Measurements from ENCODE around the gene THAP8. TPM values are rescaled to one million over a fixed set of nuclear protein-coding genes. Genes with fewer than 3 reads are reported as not detected.

The THAP8 gene
- total RNA-seq, 1 experiment from 2014 or later: 5.4 TPM

DNA sequence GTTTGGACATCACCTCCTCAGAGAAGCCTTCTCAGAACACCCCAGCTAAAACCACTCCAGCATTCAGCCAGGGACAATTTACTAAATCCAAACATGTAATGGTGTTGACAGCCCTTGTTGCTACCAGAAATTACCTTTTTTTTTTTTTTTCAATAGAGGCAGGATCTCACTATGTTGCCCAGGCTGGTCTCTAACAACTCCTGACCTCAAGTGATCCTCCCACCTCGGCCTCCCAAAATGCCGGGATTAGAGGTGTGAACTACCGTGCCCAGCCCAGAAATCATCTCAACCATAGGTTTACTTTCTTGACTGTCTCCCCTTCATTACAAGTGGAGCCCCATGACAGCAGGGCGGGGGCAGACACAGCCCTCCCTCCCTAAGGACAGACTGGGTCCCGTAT, 30.7 kb downstream of the THAP8 start:
- Histone ChIP-seq H4K5ac (ENCODE audit: insufficient read length, low read depth, low read length) (no peak overlapping the region), H3K4me2 (ENCODE audit: insufficient read depth, insufficient read length, low read length) (no peak overlapping the region), H2BK12ac (ENCODE audit: insufficient read length, low read depth, low read length) (no peak overlapping the region), H3K4me1 (ENCODE audit: insufficient read depth, low read length) (no peaks in the 10 kb centered on the region), H3K18ac (ENCODE audit: insufficient read length, low read depth, low read length) (no peak overlapping the region), H4K91ac (ENCODE audit: insufficient read length, low read depth, low read length) (no peak overlapping the region), H3K79me1 (ENCODE audit: insufficient read depth, low read depth, low read length, poor library complexity, severe bottlenecking) (no peaks in the 10 kb centered on the region), H2BK15ac (ENCODE audit: low read depth, low read length) (no peak overlapping the region), H3K9me3 (ENCODE audit: control insufficient read depth, low read depth, low read length) (no peaks in the 10 kb centered on the region), H3K27ac (ENCODE audit: insufficient read length, low read depth, low read length) (no peak overlapping the region), H2BK120ac (ENCODE audit: low read depth, low read length, poor library complexity, severe bottlenecking) (no peak overlapping the region), H3K14ac (ENCODE audit: insufficient read depth, low read length) (no peak overlapping the region), H2BK20ac (ENCODE audit: low read depth, low read length, poor library complexity, severe bottlenecking) (no peak overlapping the region), H3K4ac (ENCODE audit: low read depth, low read length) (no peak overlapping the region), H2AFZ (ENCODE audit: low read length) (no peak overlapping the region), H2BK5ac (ENCODE audit: insufficient read length, low read length) (no peak overlapping the region), H4K20me1 (ENCODE audit: control insufficient read depth, insufficient read depth, insufficient read length) (no peaks in the 10 kb centered on the region), H4K8ac (replicated peaks; ENCODE audit: insufficient read length, low read depth, low read length) (no peak overlapping the region), H3T11ph (ENCODE audit: low read length) (no peak overlapping the region), H3K27me3 (ENCODE audit: insufficient read depth, low read length) (no peaks in the 10 kb centered on the region), H2AK5ac (ENCODE audit: insufficient read length, low read length) (no peak overlapping the region), H3K56ac (ENCODE audit: insufficient read length, low read depth, low read length) (no peak overlapping the region), H3K79me2 (ENCODE audit: insufficient read depth, low read length) (no peaks in the 10 kb centered on the region), H3K23ac (ENCODE audit: insufficient read length, low read depth, low read length) (no peak overlapping the region), H3K9ac (ENCODE audit: extremely low read depth, insufficient read length, low read length) (no peak overlapping the region), H3K23me2 (ENCODE audit: insufficient read length, low read depth, low read length, poor library complexity, severe bottlenecking) (no peaks in the 10 kb centered on the region)
- Mint-ChIP-seq H3K36me3 (ENCODE audit: insufficient read depth in 1 of 3, low read depth in 3 of 3) (peaks cover 11 to 51% (median 42%) of the 10 kb centered on the region in 3 experiments), H3K4me3 (no peak overlapping the region), H3K9me3 (no peaks in the 10 kb centered on the region; a peak in 1 of 5 replicates), H3K4me1 (no peaks in the 10 kb centered on the region), H3K27ac (no peak overlapping the region; a peak in 1 of 7 replicates), H3K27me3 (ENCODE audit: low read depth) (no peaks in the 10 kb centered on the region; the same call in 1 of the 2 replicates)
- no CpG with 5 or more reads among the region's 5 CpGs for WGBS (ENCODE audit: extremely low coverage, insufficient read length, low lambda C conversion rate)
- TF ChIP-seq, protein P1, sequence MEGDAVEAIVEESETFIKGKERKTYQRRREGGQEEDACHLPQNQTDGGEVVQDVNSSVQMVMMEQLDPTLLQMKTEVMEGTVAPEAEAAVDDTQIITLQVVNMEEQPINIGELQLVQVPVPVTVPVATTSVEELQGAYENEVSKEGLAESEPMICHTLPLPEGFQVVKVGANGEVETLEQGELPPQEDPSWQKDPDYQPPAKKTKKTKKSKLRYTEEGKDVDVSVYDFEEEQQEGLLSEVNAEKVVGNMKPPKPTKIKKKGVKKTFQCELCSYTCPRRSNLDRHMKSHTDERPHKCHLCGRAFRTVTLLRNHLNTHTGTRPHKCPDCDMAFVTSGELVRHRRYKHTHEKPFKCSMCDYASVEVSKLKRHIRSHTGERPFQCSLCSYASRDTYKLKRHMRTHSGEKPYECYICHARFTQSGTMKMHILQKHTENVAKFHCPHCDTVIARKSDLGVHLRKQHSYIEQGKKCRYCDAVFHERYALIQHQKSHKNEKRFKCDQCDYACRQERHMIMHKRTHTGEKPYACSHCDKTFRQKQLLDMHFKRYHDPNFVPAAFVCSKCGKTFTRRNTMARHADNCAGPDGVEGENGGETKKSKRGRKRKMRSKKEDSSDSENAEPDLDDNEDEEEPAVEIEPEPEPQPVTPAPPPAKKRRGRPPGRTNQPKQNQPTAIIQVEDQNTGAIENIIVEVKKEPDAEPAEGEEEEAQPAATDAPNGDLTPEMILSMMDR (conservative IDR thresholded peaks at IDR 0.05): no peak
- DNase-seq: no peak
